Lung (tissue), 12 donors: ENCODE data around the gene LIPF. TPM values are rescaled to one million over a fixed set of nuclear protein-coding genes. Genes with fewer than 3 reads are reported as not detected.
A peak's percentile ranks its signal among the peaks of the same experiment; 100 is the strongest.

Experiments
- ATAC-seq: fragments of 200-7000 bp; cut with Tn5 transposase; one replicate; pipeline ENCODE4 v1.9.1; 2020; ENCODE audit warnings: moderate number of reproducible peaks; ENCODE audit not compliant: insufficient read depth, low FRiP score
- DNase-seq, 3 donors: peaks; one replicate each; pipeline ENCODE4 v3.0.0-alpha.2; 2013 to 2017
- H3K27ac ChIP-seq, 2 donors: one replicate each; pipeline ENCODE4 v1.5.1; 2013; ENCODE audit warnings: mild to moderate bottlenecking in 2 of 2, moderate library complexity in 2 of 2, control low read depth in 1 of 2, inconsistent platforms in 1 of 2, low read depth in 1 of 2, low read length in 1 of 2
- H3K27me3 ChIP-seq, 3 donors: one replicate each; pipeline ENCODE4 v1.5.1; 2013; ENCODE audit warnings: low read length in 2 of 3; ENCODE audit not compliant: control insufficient read depth in 3 of 3, insufficient read depth in 3 of 3
- H3K36me3 ChIP-seq, 4 donors: one replicate each; pipeline ENCODE4 v1.5.1; 2013; ENCODE audit warnings: low read length in 4 of 4, mild to moderate bottlenecking in 1 of 4, moderate library complexity in 1 of 4; ENCODE audit not compliant: control insufficient read depth in 4 of 4, insufficient read depth in 4 of 4
- H3K4me1 ChIP-seq, 5 donors: one replicate each; pipeline ENCODE4 v1.5.1; 2013; ENCODE audit warnings: low read length in 5 of 5, mild to moderate bottlenecking in 2 of 5, moderate library complexity in 1 of 5; ENCODE audit not compliant: control insufficient read depth in 5 of 5, insufficient read depth in 5 of 5
- H3K4me3 ChIP-seq: one replicate; pipeline ENCODE4 v1.5.1; 2013; ENCODE audit warnings: mild to moderate bottlenecking, control low read depth, moderate library complexity
- H3K9ac ChIP-seq, 2 donors: one replicate each; pipeline ENCODE4 v1.5.1; 2013; ENCODE audit warnings: low read length in 2 of 2, control low read depth in 1 of 2; ENCODE audit not compliant: insufficient read depth in 1 of 2
- H3K9me3 ChIP-seq, 4 donors: one replicate each; pipeline ENCODE4 v1.5.1; 2013; ENCODE audit warnings: low read length in 3 of 4, mild to moderate bottlenecking in 1 of 4, moderate library complexity in 1 of 4; ENCODE audit not compliant: control insufficient read depth in 4 of 4, insufficient read depth in 3 of 4
- CTCF ChIP-seq: IDR thresholded peaks from 2 replicates; pipeline ENCODE4 v1.5.1; 2012; ENCODE audit warnings: mild to moderate bottlenecking; ENCODE audit errors: control extremely low read depth, extremely low read depth
- WGBS, 2 donors: extraction: QIAGEN DNeasy Blood & Tissue Kit; methylation state at CpG; one replicate each; pipeline ENCODE4 v1.1.7; 2013; 5-methylcytosine and 5-hydroxymethylcytosine counted together
- polyA plus RNA-seq, 2 donors: library from polyadenylated mRNA; stranded (reverse); fragments of 200-250 nt; gene quantifications; one replicate each; pipeline ENCODE4 v1.2.1, GENCODE V29; 2013
- total RNA-seq, 2 donors: library from RNA; depleted of rRNA in 1 of 2; stranded (reverse); fragments of >200 nt in 1 of 2; gene quantifications; one replicate each; pipeline ENCODE4 v1.2.1, GENCODE V29; 2014 to 2021
- donor health status: control.
- donor health status: control.
- donor health status: Bipolar disorder and iron deficiency.
- donor health status: healthy.
- donor health status: DM: yes; HTN: yes; CAD: no.

Gene LIPF
- total and polyA plus RNA-seq, 4 donors = 0.22 TPM; not detected in 3

DNA sequence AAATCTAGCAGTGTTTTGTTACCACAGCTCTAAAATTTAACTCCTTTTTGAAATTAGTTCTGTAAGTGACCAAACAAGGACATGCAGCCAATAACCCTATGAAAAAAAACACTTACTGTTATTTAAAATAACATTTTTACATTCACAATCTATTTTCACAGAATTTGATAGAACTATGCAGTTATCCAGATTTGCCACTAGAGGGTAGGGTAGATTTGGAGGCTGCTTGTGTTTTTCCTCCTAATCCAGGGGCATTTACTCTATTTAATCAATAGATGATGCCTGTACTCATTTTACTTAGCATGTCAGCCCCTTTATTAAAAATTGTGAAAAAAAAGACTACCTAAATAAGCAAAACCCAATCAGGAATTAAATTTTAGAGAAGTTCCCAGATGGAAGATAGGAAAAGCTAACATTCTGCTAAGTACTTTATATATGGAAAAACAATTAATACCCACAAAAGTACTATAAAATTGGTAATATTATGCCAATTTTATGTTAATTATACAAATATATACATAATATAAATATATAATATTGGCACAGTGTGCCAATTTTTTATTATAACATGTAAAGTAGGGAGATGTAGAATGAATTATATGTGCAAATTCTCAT is 23.7 kb downstream of the LIPF start:
- Histone ChIP-seq H3K4me1 (no peaks in the 10 kb centered on the region), H3K27me3 (peaks cover 0 to 5% (median 0%) of the 10 kb centered on the region in 3 donors), H3K4me3 (no peak overlapping the region), H3K9ac (no peak overlapping the region), H3K27ac (no peak overlapping the region), H3K36me3 (no peaks in the 10 kb centered on the region), H3K9me3 (no peaks in the 10 kb centered on the region)
- peak in 2 of 3 donors; percentile 16 to 24 for DNase-seq
- no peak for ATAC-seq
- TF ChIP-seq CTCF = peak; percentile 26

GRCh38 chr10:88689366-88689765 is 25.1 kb downstream of the LIPF start:
- no peak for TF ChIP-seq CTCF

DNA sequence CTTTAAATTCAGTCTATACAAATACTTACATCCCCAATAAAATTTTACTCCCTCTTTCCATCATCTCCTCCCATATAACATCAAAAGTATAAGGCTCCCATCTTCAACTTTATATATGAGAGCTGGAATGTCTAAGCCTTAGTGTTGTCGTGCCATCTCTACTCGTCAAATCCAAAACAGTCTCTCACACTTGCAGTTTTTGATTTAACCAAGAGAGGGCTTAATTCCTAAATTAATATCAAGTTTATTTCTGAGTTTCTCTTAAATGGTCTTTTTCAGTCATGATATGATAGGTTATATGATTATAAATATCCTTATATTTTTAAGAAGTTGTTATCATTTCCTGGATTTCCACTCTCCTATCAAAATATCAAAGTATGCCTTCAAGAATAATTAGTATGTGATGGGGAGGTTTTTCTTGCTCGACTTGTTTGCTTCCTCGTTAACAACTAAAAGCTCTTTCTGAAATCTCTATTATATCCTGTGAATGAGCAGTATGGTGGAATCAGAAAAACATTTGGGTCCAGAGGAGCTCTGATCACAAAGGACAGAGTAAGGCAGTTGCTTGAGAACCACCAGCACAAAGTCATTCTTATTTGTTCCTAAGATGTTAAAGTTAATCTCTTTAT is 29.3 kb downstream of the LIPF start:
- WGBS, 2 donors = 53 to 67% methylated on average over 4 of the region's 4 CpGs
- no peaks in the 10 kb centered on the region for H3K36me3 ChIP-seq
- H3K4me1 ChIP-seq = no peaks in the 10 kb centered on the region
- no peak overlapping the region for H3K27ac ChIP-seq
- no peak overlapping the region for H3K9ac ChIP-seq
- no peak for ATAC-seq
- H3K27me3 ChIP-seq = peaks cover 0 to 5% (median 0%) of the 10 kb centered on the region in 3 donors
- peak in 2 of 3 donors; percentile 10 to 14 for DNase-seq
- no peak overlapping the region for H3K4me3 ChIP-seq
- TF ChIP-seq CTCF = no peak
- H3K9me3 ChIP-seq = no peaks in the 10 kb centered on the region

More at GRCh38 chr10:88689366-88689765, 25.1 kb downstream of the LIPF start:
- Histone ChIP-seq H3K4me3 (no peak overlapping the region), H3K9ac (no peak overlapping the region), H3K4me1 (no peaks in the 10 kb centered on the region), H3K27ac (no peak overlapping the region), H3K9me3 (no peaks in the 10 kb centered on the region), H3K27me3 (peaks cover 0 to 5% (median 0%) of the 10 kb centered on the region in 3 donors), H3K36me3 (no peaks in the 10 kb centered on the region)
- DNase-seq (no peak), ATAC-seq (no peak)
- WGBS, 2 donors = 95% methylated on average over 6 of the region's 6 CpGs
